ENCODE results near the gene PIP4K2A. TPM values are rescaled to one million over a fixed set of nuclear protein-coding genes. Genes with fewer than 3 reads are reported as not detected.

PIP4K2A gene
- total and polyA plus RNA-seq, 2 experiments from 2014 or later: 39.9 to 40.1 TPM

- no peak for TF ChIP-seq ZNF462 (CRISPR knock-in tag; IDR thresholded peaks at IDR 0.05)
Measured at GRCh38 chr10:22754296-22754695, 39.9 kb upstream of the PIP4K2A start (continued).

GRCh38 chr10:22753786-22754185 lies 39.4 kb upstream of the PIP4K2A start:
- no peak overlapping the region for H3K4me3 Mint-ChIP-seq
- Histone ChIP-seq H3K36me3 (ENCODE audit: insufficient read depth) (no peaks in the 10 kb centered on the region), H2AFZ (no peak overlapping the region), H3K27me3 (ENCODE audit: insufficient read depth) (no peaks in the 10 kb centered on the region), H3K4me3 (no peak overlapping the region), H3K9me2 (ENCODE audit: insufficient read depth) (0 out of 2 replicates have a peak, but pooled peaks cover 3% of the 10 kb centered on the region), H3K27ac (ENCODE audit: low read depth) (no peak overlapping the region), H3K4me2 (no peak overlapping the region), H3K4me1 (ENCODE audit: insufficient read depth) (no peaks in the 10 kb centered on the region), H3F3A (replicated peaks; ENCODE audit: low read depth) (no peaks in the 10 kb centered on the region), H3K79me2 (replicated peaks; ENCODE audit: insufficient read depth) (no peaks in the 10 kb centered on the region), H4K20me1 (replicated peaks; ENCODE audit: insufficient read depth) (no peaks in the 10 kb centered on the region)
- no peaks in the 10 kb centered on the region for H3K4me1 Mint-ChIP-seq
- H3K9me3 Mint-ChIP-seq: no peaks in the 10 kb centered on the region
- ATAC-seq (no peak), DNase-seq (ENCODE audit: low spot score) (no peak)
- no peaks in the 10 kb centered on the region for H3K36me3 Mint-ChIP-seq (ENCODE audit: low read depth)
- no peaks in the 10 kb centered on the region for H3K27me3 Mint-ChIP-seq (ENCODE audit: insufficient read depth, low read depth, poor library complexity)
- H3K27ac Mint-ChIP-seq: no peak overlapping the region
- TF ChIP-seq NANOG (IDR thresholded peaks at IDR 0.05; ENCODE audit: borderline replicate concordance): no peak
- TF ChIP-seq JUNB (IDR thresholded peaks at IDR 0.05; ENCODE audit: unreplicated experiment): no peak
- no peak for TF ChIP-seq CREB1 (CRISPR knock-in tag; IDR thresholded peaks at IDR 0.05; ENCODE audit: low read depth)
- no peak for TF ChIP-seq ZNF114 (CRISPR knock-in tag; IDR thresholded peaks at IDR 0.05)
- TF ChIP-seq EZH2 (IDR thresholded peaks at IDR 0.05; ENCODE audit: low read depth, unreplicated experiment): no peak
- TF ChIP-seq ZNF462 (CRISPR knock-in tag; IDR thresholded peaks at IDR 0.05): no peak
- TF ChIP-seq ETS1 (IDR thresholded peaks at IDR 0.05): no peak
